ENCODE results near the gene C16orf54.
A peak's percentile ranks its signal among the peaks of the same experiment; 100 is the strongest.
"Not testable (repeated sequence)": the region's sequence is repeated elsewhere in the genome, so short reads cannot be mapped to it uniquely, and the experiment has no call there.

The C16orf54 gene

DNA sequence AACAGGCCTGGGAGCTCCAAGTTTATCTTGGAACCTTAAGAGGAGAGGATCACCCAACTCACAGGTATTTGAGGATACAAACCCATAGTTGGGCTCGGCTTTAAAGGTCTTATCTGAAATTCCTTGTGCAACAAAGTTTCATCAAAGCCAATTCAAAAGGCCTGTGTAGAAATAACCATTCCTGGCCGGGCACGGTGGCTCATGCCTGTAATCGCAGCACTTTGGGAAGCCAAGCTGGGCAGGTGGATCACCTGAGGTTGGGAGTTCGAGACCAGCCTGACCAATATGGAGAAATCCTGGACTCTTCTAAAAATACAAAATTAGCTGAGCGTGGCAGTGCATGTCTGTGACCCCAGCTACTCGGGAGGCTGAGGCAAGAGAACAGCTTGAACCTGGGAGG lies 28.7 kb downstream of the C16orf54 start:
- no peak overlapping the region for H3K27ac ChIP-seq (ENCODE audit: poor library complexity, severe bottlenecking)
- no peaks in the 10 kb centered on the region for H3K9me3 ChIP-seq (ENCODE audit: severe bottlenecking)
- no peak for ATAC-seq (ENCODE audit: low read depth)
- TF ChIP-seq, protein P1, sequence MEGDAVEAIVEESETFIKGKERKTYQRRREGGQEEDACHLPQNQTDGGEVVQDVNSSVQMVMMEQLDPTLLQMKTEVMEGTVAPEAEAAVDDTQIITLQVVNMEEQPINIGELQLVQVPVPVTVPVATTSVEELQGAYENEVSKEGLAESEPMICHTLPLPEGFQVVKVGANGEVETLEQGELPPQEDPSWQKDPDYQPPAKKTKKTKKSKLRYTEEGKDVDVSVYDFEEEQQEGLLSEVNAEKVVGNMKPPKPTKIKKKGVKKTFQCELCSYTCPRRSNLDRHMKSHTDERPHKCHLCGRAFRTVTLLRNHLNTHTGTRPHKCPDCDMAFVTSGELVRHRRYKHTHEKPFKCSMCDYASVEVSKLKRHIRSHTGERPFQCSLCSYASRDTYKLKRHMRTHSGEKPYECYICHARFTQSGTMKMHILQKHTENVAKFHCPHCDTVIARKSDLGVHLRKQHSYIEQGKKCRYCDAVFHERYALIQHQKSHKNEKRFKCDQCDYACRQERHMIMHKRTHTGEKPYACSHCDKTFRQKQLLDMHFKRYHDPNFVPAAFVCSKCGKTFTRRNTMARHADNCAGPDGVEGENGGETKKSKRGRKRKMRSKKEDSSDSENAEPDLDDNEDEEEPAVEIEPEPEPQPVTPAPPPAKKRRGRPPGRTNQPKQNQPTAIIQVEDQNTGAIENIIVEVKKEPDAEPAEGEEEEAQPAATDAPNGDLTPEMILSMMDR (IDR thresholded peaks at IDR 0.05; ENCODE audit: poor library complexity, severe bottlenecking), result no peak
- no peak for DNase-seq (ENCODE audit: low spot score)
- H3K4me3 ChIP-seq (ENCODE audit: severe bottlenecking), result no peak overlapping the region
- no peaks in the 10 kb centered on the region for H3K4me1 ChIP-seq (ENCODE audit: insufficient read depth, poor library complexity, severe bottlenecking)
- no peaks in the 10 kb centered on the region for H3K27me3 ChIP-seq (ENCODE audit: insufficient read depth, poor library complexity, severe bottlenecking)
- H3K36me3 ChIP-seq (ENCODE audit: low read depth), result no peaks in the 10 kb centered on the region

DNA sequence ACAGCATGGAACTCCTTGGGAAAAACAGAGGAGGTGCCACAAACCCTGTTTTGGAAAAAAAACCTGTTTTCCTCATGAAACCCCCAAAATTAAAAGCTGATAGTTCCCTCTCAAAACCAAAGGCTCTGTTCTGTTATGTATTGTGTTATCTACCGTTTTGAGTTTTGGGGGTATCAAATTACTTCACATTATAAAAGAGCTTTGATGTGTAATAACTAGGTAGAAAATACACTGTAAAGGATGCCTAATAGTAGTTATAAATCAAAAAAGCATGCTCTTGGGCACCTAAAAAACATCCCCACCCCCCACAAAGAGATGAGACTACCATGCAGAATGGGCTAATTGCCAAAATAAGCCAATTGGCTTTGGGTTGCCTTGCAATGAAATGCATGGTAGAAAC lies 30.8 kb downstream of the C16orf54 start:
- ATAC-seq (ENCODE audit: low read depth) (no peak), DNase-seq (ENCODE audit: low spot score) (no peak)
- no peak overlapping the region for H3K4me3 ChIP-seq (ENCODE audit: severe bottlenecking)
- no peaks in the 10 kb centered on the region for H3K9me3 ChIP-seq (ENCODE audit: severe bottlenecking)
- TF ChIP-seq, protein P1 (IDR thresholded peaks at IDR 0.05; ENCODE audit: poor library complexity, severe bottlenecking), result no peak
- H3K4me1 ChIP-seq (ENCODE audit: insufficient read depth, poor library complexity, severe bottlenecking), result peaks cover 3% of the 10 kb centered on the region
- no peak overlapping the region for H3K27ac ChIP-seq (ENCODE audit: poor library complexity, severe bottlenecking)
- no peaks in the 10 kb centered on the region for H3K27me3 ChIP-seq (ENCODE audit: insufficient read depth, poor library complexity, severe bottlenecking)
- no peaks in the 10 kb centered on the region for H3K36me3 ChIP-seq (ENCODE audit: low read depth)

DNA sequence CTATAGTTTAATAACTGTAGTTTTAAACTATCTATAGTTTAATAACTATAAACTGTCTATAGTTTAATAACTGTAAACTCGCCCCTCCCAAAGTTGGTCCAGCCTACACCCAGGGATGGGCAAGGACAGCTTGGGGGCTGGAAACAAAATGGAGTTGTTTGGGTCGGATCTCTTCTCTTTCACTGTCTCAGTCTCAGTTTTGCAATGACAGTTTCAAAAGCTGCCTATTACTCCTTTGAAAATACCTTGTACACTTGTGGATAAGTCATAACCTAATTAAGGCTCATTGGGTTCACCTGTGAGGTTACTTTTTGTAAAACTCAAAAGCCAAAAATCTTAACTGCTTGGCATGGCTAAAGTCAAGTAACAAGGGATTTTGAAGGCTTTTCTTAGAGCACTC lies 31.4 kb downstream of the C16orf54 start:
- DNase-seq (ENCODE audit: low spot score) (no peak), ATAC-seq (ENCODE audit: low read depth) (no peak)
- no peaks in the 10 kb centered on the region for H3K36me3 ChIP-seq (ENCODE audit: low read depth)

DNA sequence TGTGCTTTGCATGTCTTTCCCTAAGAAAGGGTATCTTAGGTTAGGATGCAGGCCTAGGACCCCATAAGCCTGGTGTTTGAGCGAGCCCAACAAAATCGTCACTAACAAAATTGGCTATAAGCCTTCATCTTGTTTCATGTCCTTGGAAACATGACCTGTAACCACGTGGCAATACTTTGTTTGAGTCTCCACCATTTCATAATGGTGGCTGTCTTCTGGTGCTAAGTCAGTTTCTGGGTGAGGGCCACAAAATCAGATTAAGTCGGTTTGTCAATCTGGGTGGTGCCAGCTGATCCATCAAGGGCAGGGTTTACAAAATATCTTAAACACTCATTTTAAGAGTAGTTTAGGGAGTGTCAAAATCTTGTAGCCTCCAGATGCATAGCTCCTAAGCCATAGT lies 33.0 kb downstream of the C16orf54 start:
- no peak for ATAC-seq (ENCODE audit: low read depth)
- H3K27me3 ChIP-seq (ENCODE audit: insufficient read depth, poor library complexity, severe bottlenecking), result no peaks in the 10 kb centered on the region
- DNase-seq (ENCODE audit: low spot score), result no peak
- no peak overlapping the region for H3K4me3 ChIP-seq (ENCODE audit: severe bottlenecking)
- H3K4me1 ChIP-seq (ENCODE audit: insufficient read depth, poor library complexity, severe bottlenecking), result peaks cover 7% of the 10 kb centered on the region
- TF ChIP-seq, protein P1 (IDR thresholded peaks at IDR 0.05; ENCODE audit: poor library complexity, severe bottlenecking), result no peak
- no peaks in the 10 kb centered on the region for H3K9me3 ChIP-seq (ENCODE audit: severe bottlenecking)
- H3K36me3 ChIP-seq (ENCODE audit: low read depth), result no peaks in the 10 kb centered on the region
- H3K27ac ChIP-seq (ENCODE audit: poor library complexity, severe bottlenecking), result no peak overlapping the region

More for the DNA sequence above, 31.4 kb downstream of the C16orf54 start:
- Histone ChIP-seq H3K27ac (ENCODE audit: poor library complexity, severe bottlenecking) (no peak overlapping the region), H3K9me3 (ENCODE audit: severe bottlenecking) (no peaks in the 10 kb centered on the region), H3K4me3 (ENCODE audit: severe bottlenecking) (no peak overlapping the region), H3K4me1 (ENCODE audit: insufficient read depth, poor library complexity, severe bottlenecking) (peaks cover 7% of the 10 kb centered on the region), H3K27me3 (ENCODE audit: insufficient read depth, poor library complexity, severe bottlenecking) (no peaks in the 10 kb centered on the region)
- TF ChIP-seq, protein P1 (IDR thresholded peaks at IDR 0.05; ENCODE audit: poor library complexity, severe bottlenecking), result no peak

DNA sequence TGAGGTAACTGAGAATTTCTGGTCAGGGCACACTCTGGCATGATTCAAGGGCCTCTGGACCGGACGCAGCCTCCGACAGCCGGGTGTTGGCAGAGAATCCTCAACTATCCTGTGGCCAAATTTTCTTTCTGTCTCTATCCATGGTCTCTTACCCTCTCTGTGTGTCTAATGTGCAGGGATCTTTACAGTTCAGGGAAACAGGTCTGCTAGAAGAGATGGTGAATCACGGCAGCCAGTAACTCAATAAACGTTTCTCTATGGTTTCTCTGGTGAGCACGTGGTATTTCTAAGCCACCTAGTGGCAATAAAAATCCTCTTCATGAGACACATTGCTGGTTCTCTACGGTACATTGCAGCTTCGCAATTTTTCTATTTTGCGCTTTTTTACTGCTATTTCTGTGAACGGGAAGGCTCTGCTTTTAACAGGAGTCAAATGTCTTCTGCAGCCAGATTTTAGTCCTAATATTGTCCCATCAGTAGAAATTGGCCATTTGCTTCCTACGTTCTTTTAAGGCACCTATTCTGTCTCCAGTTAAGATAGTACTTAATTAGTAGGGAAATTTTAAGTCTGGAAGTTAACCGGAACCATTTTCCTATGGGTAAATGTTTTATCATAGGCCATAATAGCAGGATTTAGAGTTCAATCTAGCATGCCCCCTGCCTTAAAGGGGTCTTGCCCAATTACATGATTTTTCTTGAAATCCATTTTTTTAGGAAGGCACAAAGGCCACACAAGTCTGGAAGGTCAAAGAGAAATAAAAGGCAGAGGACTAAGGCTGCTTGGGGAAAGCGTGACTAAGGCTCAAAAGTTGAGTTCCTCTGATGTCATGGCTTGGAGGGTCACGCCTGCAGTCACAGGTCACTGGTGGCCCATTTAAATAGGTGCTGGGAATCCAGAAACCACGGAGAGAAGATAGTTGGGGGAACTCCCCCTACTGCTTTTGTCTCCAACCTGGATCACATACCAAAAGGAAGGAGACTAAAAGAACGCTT lies 35.3 kb downstream of the C16orf54 start:
- H3K4me3 ChIP-seq (ENCODE audit: severe bottlenecking), result no peak overlapping the region
- DNase-seq (ENCODE audit: low spot score) (no peak), ATAC-seq (ENCODE audit: low read depth) (peak; percentile 78)
- H3K36me3 ChIP-seq (ENCODE audit: low read depth), result no peaks in the 10 kb centered on the region
- H3K9me3 ChIP-seq (ENCODE audit: severe bottlenecking), result no peaks in the 10 kb centered on the region
- H3K27ac ChIP-seq (ENCODE audit: poor library complexity, severe bottlenecking), result no peak overlapping the region
- no peaks in the 10 kb centered on the region for H3K27me3 ChIP-seq (ENCODE audit: insufficient read depth, poor library complexity, severe bottlenecking)
- TF ChIP-seq, protein P1 (IDR thresholded peaks at IDR 0.05; ENCODE audit: poor library complexity, severe bottlenecking), result peak; percentile 62
- H3K4me1 ChIP-seq (ENCODE audit: insufficient read depth, poor library complexity, severe bottlenecking), result peaks cover 7% of the 10 kb centered on the region

DNA sequence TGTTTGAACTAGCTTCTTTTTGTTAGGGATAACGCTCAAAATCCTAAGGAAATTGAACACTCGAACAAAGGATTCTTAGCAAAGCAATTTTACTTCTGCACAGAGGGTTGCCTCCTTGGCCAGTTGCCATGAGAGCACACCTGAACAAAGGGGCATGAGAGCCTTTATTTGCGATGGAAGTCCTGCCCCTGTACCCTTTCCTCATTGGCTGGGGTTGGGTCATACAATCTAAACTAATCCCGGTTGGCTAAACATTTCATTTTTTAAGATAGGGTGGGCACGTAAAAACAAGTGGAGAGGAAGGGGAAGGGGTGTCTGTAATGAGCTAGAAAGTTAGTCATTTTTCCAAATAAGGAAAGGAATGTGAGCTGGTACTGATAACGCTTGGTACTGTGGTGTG lies 36.1 kb downstream of the C16orf54 start:
- not testable (repeated sequence) for H3K4me1 ChIP-seq (ENCODE audit: insufficient read depth, poor library complexity, severe bottlenecking); DNase-seq (ENCODE audit: low spot score); H3K27ac ChIP-seq (ENCODE audit: poor library complexity, severe bottlenecking); H3K4me3 ChIP-seq (ENCODE audit: severe bottlenecking); H3K27me3 ChIP-seq (ENCODE audit: insufficient read depth, poor library complexity, severe bottlenecking); H3K9me3 ChIP-seq (ENCODE audit: severe bottlenecking); ATAC-seq (ENCODE audit: low read depth); H3K36me3 ChIP-seq (ENCODE audit: low read depth)
